Prostate gland (tissue), 2 donors: ENCODE results near the gene ACE2.

ENCODE experiments used
- POLR2A ChIP-seq: fragments of 450-650 bp; IDR thresholded peaks from one replicate; pipeline ENCODE4 v1.6.1; 2016; ENCODE audit warnings: antibody characterized with exemption, mild to moderate bottlenecking
- POLR2AphosphoS5 ChIP-seq: sonication (generic); formaldehyde crosslinking; IDR thresholded peaks from one replicate; pipeline ENCODE4 v1.6.1; 2017; ENCODE audit warnings: antibody characterized with exemption
- TF ChIP-seq, protein P1 (sequence below), 4 experiments: fragments of 200-600 bp in 2 of 4; fragments of 450-650 bp in 2 of 4; sonication (generic) in 2 of 4; IDR thresholded peaks; 1 replicate in 3 of 4; 2 replicates in 1 of 4; pipeline ENCODE4 v1.5.1; 2016 to 2019; ENCODE audit warnings: antibody characterized with exemption in 4 of 4, mild to moderate bottlenecking in 2 of 4, moderate library complexity in 2 of 4

DNA sequence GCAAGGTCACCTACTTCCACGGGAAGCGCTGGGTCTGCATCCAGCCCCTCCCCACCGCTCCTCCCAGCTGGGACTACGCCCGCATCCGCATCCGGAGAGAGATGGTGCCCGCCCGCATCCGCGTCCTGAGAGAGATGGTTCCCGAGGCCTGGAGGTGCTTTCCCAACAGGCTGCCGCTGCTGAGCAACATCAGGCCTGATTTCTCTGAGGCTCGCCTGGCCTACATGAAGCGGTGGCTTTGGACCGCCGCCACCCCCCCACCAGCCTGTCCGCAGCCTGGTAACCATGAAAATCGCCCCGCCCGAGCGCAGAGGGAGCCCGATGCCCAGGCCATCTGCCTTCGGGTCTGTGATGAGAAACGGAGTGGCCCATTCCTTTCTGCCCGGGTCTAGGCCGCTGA lies 45.8 kb upstream of the ACE2 start:
- TF ChIP-seq, protein P1, sequence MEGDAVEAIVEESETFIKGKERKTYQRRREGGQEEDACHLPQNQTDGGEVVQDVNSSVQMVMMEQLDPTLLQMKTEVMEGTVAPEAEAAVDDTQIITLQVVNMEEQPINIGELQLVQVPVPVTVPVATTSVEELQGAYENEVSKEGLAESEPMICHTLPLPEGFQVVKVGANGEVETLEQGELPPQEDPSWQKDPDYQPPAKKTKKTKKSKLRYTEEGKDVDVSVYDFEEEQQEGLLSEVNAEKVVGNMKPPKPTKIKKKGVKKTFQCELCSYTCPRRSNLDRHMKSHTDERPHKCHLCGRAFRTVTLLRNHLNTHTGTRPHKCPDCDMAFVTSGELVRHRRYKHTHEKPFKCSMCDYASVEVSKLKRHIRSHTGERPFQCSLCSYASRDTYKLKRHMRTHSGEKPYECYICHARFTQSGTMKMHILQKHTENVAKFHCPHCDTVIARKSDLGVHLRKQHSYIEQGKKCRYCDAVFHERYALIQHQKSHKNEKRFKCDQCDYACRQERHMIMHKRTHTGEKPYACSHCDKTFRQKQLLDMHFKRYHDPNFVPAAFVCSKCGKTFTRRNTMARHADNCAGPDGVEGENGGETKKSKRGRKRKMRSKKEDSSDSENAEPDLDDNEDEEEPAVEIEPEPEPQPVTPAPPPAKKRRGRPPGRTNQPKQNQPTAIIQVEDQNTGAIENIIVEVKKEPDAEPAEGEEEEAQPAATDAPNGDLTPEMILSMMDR (IDR thresholded peaks at IDR 0.05), result no peak
- TF ChIP-seq POLR2A (no peak), POLR2AphosphoS5 (no peak)
